Measurements from ENCODE around the gene TNFSF18. TPM values are rescaled to one million over a fixed set of nuclear protein-coding genes. Genes with fewer than 3 reads are reported as not detected.

Gene TNFSF18
- total RNA-seq, 4 donors from 2014 or later: 0.28 to 0.36 TPM; not detected in 2

DNA sequence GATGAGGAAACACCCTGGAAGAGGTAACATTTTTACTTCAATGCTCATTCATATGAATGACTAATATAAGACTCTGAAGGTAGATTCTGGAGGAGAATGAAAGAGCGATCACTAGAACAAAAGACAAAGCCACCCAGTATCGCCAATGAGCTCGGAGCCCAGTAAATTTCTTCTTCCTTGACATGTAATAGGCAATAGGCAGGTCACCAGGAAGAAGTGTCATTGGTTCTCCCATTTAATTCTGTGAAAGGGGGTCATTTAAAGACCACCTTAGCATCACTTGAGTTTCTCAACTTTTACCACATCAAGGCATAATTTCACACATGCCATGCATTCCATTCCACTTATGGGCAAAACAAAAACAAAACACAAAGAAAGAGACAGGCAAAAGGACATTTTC, 7.9 kb downstream of the TNFSF18 start:
- TF ChIP-seq CTCF (IDR thresholded peaks at IDR 0.05): no peak
- no peak for ATAC-seq (ENCODE audit: low FRiP score)
- DNase-seq (ENCODE audit: low spot score): no peak

DNA sequence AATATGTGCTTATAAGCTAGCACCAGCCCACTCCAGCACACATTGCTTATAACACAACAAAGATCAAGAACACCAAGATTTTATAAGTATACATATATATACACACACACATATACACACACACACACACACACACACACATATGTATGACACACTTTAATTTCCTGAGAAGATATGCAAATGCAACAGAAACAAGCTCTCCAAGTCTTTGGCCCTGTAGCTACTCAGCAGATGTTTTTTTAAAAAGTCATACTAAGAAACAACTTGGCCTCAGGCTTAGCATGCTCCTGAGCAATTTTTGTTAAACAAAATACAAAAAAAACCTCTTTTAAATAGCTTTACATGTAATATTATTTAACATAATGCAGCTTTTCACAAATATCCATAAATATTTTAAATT, 11.1 kb downstream of the TNFSF18 start:
- DNase-seq (ENCODE audit: low spot score): no peak
- ATAC-seq (ENCODE audit: low FRiP score): no peak
- TF ChIP-seq CTCF (IDR thresholded peaks at IDR 0.05): no peak

DNA sequence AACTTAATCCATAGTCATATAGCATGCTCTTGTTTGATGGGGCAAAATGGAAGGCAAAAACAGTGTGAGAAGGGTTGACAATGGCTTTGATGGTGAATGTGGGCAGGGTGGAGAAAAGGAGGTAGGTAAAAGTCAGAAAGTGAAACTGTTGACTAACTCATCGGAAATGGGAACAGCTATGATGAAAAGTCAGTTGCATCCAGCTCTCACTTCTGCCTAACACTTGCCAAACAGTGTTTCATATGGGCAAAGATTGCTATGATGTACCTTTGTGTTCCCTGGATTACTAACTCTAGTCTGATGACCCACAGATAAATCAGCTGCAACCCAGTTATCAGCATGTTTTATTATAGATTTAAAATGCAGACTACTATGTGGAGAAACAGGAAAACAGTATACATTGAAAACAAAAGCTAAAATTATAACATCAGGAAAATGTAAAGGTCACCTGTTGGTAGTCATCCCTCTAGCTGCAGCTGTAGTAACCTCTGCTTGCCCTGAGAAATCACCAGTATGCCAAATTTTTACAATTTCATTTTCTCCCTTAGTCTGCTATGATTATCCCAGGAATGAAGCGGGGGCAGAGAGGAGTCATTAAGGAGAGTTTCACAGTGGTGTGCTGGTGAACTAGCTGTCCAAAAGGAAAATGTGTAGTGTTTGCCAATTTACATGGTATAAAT, 11.7 kb downstream of the TNFSF18 start:
- no peak for DNase-seq (ENCODE audit: low spot score)
- no peak for ATAC-seq (ENCODE audit: low FRiP score)
- TF ChIP-seq CTCF (IDR thresholded peaks at IDR 0.05): no peak

DNA sequence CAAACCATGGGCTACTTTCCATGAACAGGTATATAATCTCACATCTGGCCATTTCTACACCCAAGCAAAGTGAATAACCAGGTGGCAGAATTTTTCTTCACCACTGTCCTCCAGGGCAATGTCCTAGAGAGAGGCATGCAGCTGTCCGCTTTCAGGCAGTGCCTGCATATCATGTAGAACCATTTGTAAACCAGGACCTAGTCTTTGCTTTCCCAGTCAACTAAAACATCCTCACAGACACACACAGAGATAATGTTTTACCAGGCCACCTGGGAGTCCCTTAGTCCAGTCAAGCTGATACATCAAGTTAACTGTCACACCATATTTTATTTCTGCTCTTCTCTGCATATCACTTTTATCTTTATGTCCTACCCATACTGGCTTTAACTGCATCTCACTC, 26.2 kb downstream of the TNFSF18 start:
- no peak for TF ChIP-seq CTCF (IDR thresholded peaks at IDR 0.05)
- ATAC-seq (ENCODE audit: low FRiP score): no peak
- DNase-seq (ENCODE audit: low spot score): no peak

DNA sequence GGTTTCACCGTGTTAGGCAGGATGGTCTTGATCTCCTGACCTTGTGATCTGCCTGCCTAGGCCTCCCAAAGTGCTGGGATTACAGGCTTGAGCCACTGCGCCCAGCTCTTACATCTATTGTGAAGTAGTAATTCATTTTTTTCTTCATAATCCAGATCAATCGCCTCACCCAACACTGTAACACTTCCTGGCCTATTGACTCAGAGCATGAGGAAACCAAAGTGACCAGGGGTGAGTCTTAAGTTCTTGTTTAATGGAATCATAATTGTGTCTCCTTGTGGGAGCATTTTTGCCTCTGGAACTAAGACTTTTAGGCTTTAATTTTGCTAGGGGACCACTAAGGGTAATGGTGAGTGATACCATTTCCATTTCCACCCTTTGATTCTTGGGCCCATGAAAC, 27.4 kb downstream of the TNFSF18 start:
- ATAC-seq (ENCODE audit: low FRiP score): no peak

GRCh38 chr1:173020138-173020750, 30.5 kb downstream of the TNFSF18 start:
- DNase-seq (ENCODE audit: low spot score) (no peak), ATAC-seq (ENCODE audit: low FRiP score) (no peak)
- TF ChIP-seq CTCF (IDR thresholded peaks at IDR 0.05): no peak

More for the DNA sequence above, 27.4 kb downstream of the TNFSF18 start:
- no peak for TF ChIP-seq CTCF (IDR thresholded peaks at IDR 0.05)
- no peak for DNase-seq (ENCODE audit: low spot score)

DNA sequence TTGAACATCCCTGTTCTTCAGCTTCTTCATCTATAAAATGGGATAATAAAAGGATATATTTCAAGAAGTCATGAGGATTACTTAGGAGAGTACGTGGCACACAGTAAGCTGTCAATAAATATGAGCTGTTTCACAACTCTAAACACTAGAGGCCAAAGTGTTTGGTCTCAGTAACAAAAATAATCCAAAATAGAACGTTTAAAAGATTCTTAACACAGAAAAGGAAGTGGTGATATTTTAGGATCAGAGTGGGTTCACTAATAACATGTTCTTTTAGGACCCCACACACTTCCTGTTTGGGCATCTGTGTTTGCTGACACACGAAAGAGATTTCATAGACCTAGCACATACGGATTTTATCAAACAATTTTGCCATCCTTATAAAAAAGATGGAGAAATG, 32.9 kb downstream of the TNFSF18 start:
- DNase-seq (ENCODE audit: low spot score) (no peak), ATAC-seq (ENCODE audit: low FRiP score) (no peak)
- no peak for TF ChIP-seq CTCF (IDR thresholded peaks at IDR 0.05)

Data from omental fat pad (tissue), 4 donors.